GM23338 (cell line): ENCODE results near the gene LANCL1. TPM values are rescaled to one million over a fixed set of nuclear protein-coding genes. Genes with fewer than 3 reads are reported as not detected.

Experiments used
- ATAC-seq: fragments of 200-7000 bp; cut with Tn5 transposase; 3 replicates; pipeline ENCODE4 v1.9.1; 2020
- DNase-seq: peaks from one replicate; pipeline ENCODE4 v3.0.0-alpha.2; 2015; ENCODE audit warnings: low spot score
- H2AFZ ChIP-seq: fragments of 200-600 bp; sonication (generic); 2 replicates; pipeline ENCODE4 v1.8.0; 2016; ENCODE audit warnings: antibody characterized with exemption, mild to moderate bottlenecking, moderate library complexity
- H3F3A ChIP-seq: fragments of 200-600 bp; sonication (generic); replicated peaks from 2 replicates; pipeline ENCODE4 v1.8.0; 2017; ENCODE audit warnings: antibody characterized with exemption, mixed run types, low read depth
- H3K27ac ChIP-seq: fragments of 200-600 bp; sonication (generic); 2 replicates; pipeline ENCODE4 v1.6.1; 2016; ENCODE audit warnings: low read depth
- H3K27me3 ChIP-seq: fragments of 200-600 bp; sonication (generic); 2 replicates; pipeline ENCODE4 v1.8.0; 2016; ENCODE audit warnings: mild to moderate bottlenecking, mixed run types, moderate library complexity; ENCODE audit not compliant: insufficient read depth
- H3K36me3 ChIP-seq: fragments of 200-600 bp; sonication (generic); 2 replicates; pipeline ENCODE4 v1.8.0; 2016; ENCODE audit warnings: mild to moderate bottlenecking; ENCODE audit not compliant: insufficient read depth
- H3K4me1 ChIP-seq: fragments of 200-600 bp; sonication (generic); 2 replicates; pipeline ENCODE4 v1.8.0; 2016; ENCODE audit warnings: mild to moderate bottlenecking, moderate library complexity; ENCODE audit not compliant: insufficient read depth
- H3K4me2 ChIP-seq: fragments of 200-600 bp; sonication (generic); 2 replicates; pipeline ENCODE4 v1.7.1; 2017; ENCODE audit warnings: mixed run types
- H3K4me3 ChIP-seq: fragments of 200-600 bp; sonication (generic); 2 replicates; pipeline ENCODE4 v1.6.1; 2016; ENCODE audit warnings: mixed run types
- H3K79me2 ChIP-seq: fragments of 200-600 bp; sonication (generic); replicated peaks from 2 replicates; pipeline ENCODE4 v1.8.0; 2017; ENCODE audit warnings: mild to moderate bottlenecking; ENCODE audit not compliant: insufficient read depth
- H3K9me2 ChIP-seq: fragments of 200-600 bp; sonication (generic); 2 replicates; pipeline ENCODE4 v1.8.0; 2017; ENCODE audit not compliant: insufficient read depth
- H4K20me1 ChIP-seq: fragments of 200-600 bp; sonication (generic); replicated peaks from 2 replicates; pipeline ENCODE4 v1.8.0; 2017; ENCODE audit warnings: mild to moderate bottlenecking; ENCODE audit not compliant: insufficient read depth
- H3K27ac Mint-ChIP-seq: 2 replicates; pipeline ENCODE4 v1.8.0; 2020; ENCODE audit warnings: inconsistent platforms, mild to moderate bottlenecking, moderate library complexity, mixed read lengths
- H3K27me3 Mint-ChIP-seq: 3 replicates; pipeline ENCODE4 v1.8.0; 2022; ENCODE audit warnings: low read depth, mild to moderate bottlenecking, moderate library complexity, mixed read lengths, inconsistent platforms; ENCODE audit not compliant: insufficient read depth, poor library complexity
- H3K36me3 Mint-ChIP-seq: 3 replicates; pipeline ENCODE4 v1.8.0; 2021; ENCODE audit warnings: low read depth, mild to moderate bottlenecking, inconsistent platforms, moderate library complexity, mixed read lengths
- H3K4me1 Mint-ChIP-seq: 3 replicates; pipeline ENCODE4 v1.8.0; 2020; ENCODE audit warnings: mild to moderate bottlenecking, inconsistent platforms, mixed read lengths
- H3K4me3 Mint-ChIP-seq: 3 replicates; pipeline ENCODE4 v1.8.0; 2021; ENCODE audit warnings: moderate library complexity, mild to moderate bottlenecking, inconsistent platforms, mixed read lengths
- H3K9me3 Mint-ChIP-seq: 3 replicates; pipeline ENCODE4 v1.8.0; 2020; ENCODE audit warnings: moderate library complexity, mild to moderate bottlenecking, inconsistent platforms, mixed read lengths
- EZH2phosphoT487 ChIP-seq: fragments of 200-600 bp; sonication (generic); IDR thresholded peaks from one replicate; pipeline ENCODE4 v1.8.1; 2018; ENCODE audit warnings: antibody characterized with exemption; ENCODE audit not compliant: unreplicated experiment
- NANOG ChIP-seq: IDR thresholded peaks from 2 replicates; pipeline ENCODE4 v1.6.1; 2016; ENCODE audit warnings: antibody characterized with exemption, borderline replicate concordance
- POLR2AphosphoS5 ChIP-seq: IDR thresholded peaks from 2 replicates; pipeline ENCODE4 v1.6.1; 2016; ENCODE audit warnings: antibody characterized with exemption, low read depth
- REST ChIP-seq: IDR thresholded peaks from one replicate; pipeline ENCODE4 v1.6.1; 2018; ENCODE audit warnings: antibody characterized with exemption; ENCODE audit not compliant: unreplicated experiment
- ZNF114 ChIP-seq: fragments of 250-450 bp; sonication (Bioruptor Pico); IDR thresholded peaks from 2 replicates; pipeline ENCODE4 v1.5.0; 2020; ENCODE audit warnings: mild to moderate bottlenecking, moderate library complexity
- ZNF331 ChIP-seq: fragments of 250-450 bp; sonication (Bioruptor Pico); IDR thresholded peaks from 2 replicates; pipeline ENCODE4 v1.5.0; 2020; ENCODE audit warnings: low read depth, mild to moderate bottlenecking, moderate library complexity
- ZNF462 ChIP-seq: fragments of 250-450 bp; sonication (Bioruptor Pico); IDR thresholded peaks from 2 replicates; pipeline ENCODE4 v1.5.0; 2020; ENCODE audit warnings: mild to moderate bottlenecking, moderate library complexity
- long read RNA-seq: library from polyadenylated mRNA; unstranded; transcript quantifications from one replicate; pipeline ENCODE4 v2.0.0, GENCODE V29; 2020; ENCODE audit not compliant: unreplicated experiment
- polyA plus RNA-seq: library from polyadenylated mRNA; unstranded; fragments of >200 nt; fragmentation: Nextera tagmentation; extraction: Ambion mirVana; gene quantifications from 2 replicates; pipeline ENCODE4 v1.2.1, GENCODE V29; 2016
- total RNA-seq: library from RNA; depleted of rRNA; stranded (reverse); fragments of >200 nt; shearing (Covaris generic); gene quantifications from 2 replicates; pipeline ENCODE4 v1.2.3, GENCODE V29; 2014; rRNA removed

LANCL1 gene
- 36.8 and 41.1 TPM in 2 replicates for total RNA-seq
- 10.8 and 13.4 TPM in 2 replicates for polyA plus RNA-seq
- long read RNA-seq, full-length matches to known transcripts: 4 of 7 reads
- long read RNA-seq, partial matches to known transcripts: 0 of 7 reads
- long read RNA-seq, other reads (novel, unspliced or antisense): 3 of 7 reads

- Histone ChIP-seq H3K4me3 (peak within 1 kb of the TSS; percentile 63), H3K27ac (peak within 1 kb of the TSS; percentile 15; the same call in 1 of the 2 replicates), H3K4me2 (peak within 1 kb of the TSS; percentile 74), H2AFZ (peak within 1 kb of the TSS; percentile 58), H3F3A (no peaks in the 10 kb centered on the region), H4K20me1 (no peaks in the 10 kb centered on the region), H3K4me1 (peaks cover 20% of the 10 kb centered on the region), H3K27me3 (no peaks in the 10 kb centered on the region), H3K9me2 (no peaks in the 10 kb centered on the region), H3K79me2 (peaks cover 3% of the 10 kb centered on the region; the same call in 1 of the 2 replicates), H3K36me3 (peaks cover 10% of the 10 kb centered on the region; the same call in 1 of the 2 replicates)
- no peak for TF ChIP-seq NANOG
- no peak for TF ChIP-seq ZNF462 (CRISPR knock-in tag)
- TF ChIP-seq REST: no peak
- TF ChIP-seq ZNF114 (CRISPR knock-in tag): no peak
- TF ChIP-seq ZNF331 (CRISPR knock-in tag): no peak
- peak; percentile 97 for TF ChIP-seq POLR2AphosphoS5
- TF ChIP-seq EZH2phosphoT487: no peak
- Mint-ChIP-seq H3K9me3 (no peaks in the 10 kb centered on the region; the same call in 2 of the 3 replicates), H3K4me3 (peak within 1 kb of the TSS; percentile 97), H3K27me3 (peaks cover 3% of the 10 kb centered on the region), H3K27ac (peak within 1 kb of the TSS; percentile 97), H3K36me3 (peaks cover 7% of the 10 kb centered on the region; the same call in 2 of the 3 replicates), H3K4me1 (peaks cover 23% of the 10 kb centered on the region)
- ATAC-seq (peak; percentile 100), DNase-seq (peak; percentile 97)
Measured at GRCh38 chr2:210476194-210477128, at the start of gene LANCL1. TSS of gene LANCL1 (minus strand) at chr2:210476759. CDS start at chr2:210476396, 363 bp downstream.
